Stimulated activated CD8-positive, alpha-beta memory T cell treated with anti-CD3 and anti-CD28 coated beads, Interleukin-7, amount 100 ng/mL, for 1 hour (primary cell): ENCODE data around the gene GIN1.

ENCODE experiments used
- DNase-seq, 2 donors: peaks; one replicate each; pipeline ENCODE4 v3.0.0-alpha.2; 2020; ENCODE audit warnings: low read depth in 2 of 2

GIN1 gene

GRCh38 chr5:103036601-103037000, 83.3 kb downstream of the GIN1 start:
- no peak for DNase-seq
